ENCODE data around the gene TACC3. TPM values are rescaled to one million over a fixed set of nuclear protein-coding genes. Genes with fewer than 3 reads are reported as not detected.

Gene TACC3
- total RNA-seq, 6 donors from 2014 or later: 8.9 to 47.4 (median 21.9) TPM

- no peak for DNase-seq
- Histone ChIP-seq H3K9me3 (no peaks in the 10 kb centered on the region), H3K27ac (no peak overlapping the region), H3K4me3 (no peak overlapping the region), H3K27me3 (no peaks in the 10 kb centered on the region), H3K4me1 (peaks cover 30 to 48% (median 38%) of the 10 kb centered on the region in 4 donors), H3K36me3 (peaks cover 0 to 50% (median 30%) of the 10 kb centered on the region in 4 donors)
- ATAC-seq (ENCODE audit: low FRiP score in 2 of 2): no peak
- 96 to 98% methylated on average over 10 to 16 of the region's 16 CpGs for WGBS, 2 donors
- TF ChIP-seq POLR2AphosphoS5 (IDR thresholded peaks at IDR 0.05) (no peak), CTCF (IDR thresholded peaks at IDR 0.05) (no peak), POLR2A (IDR thresholded peaks at IDR 0.05) (no peak), EP300 (IDR thresholded peaks at IDR 0.05) (no peak)
Measured at GRCh38 chr4:1730532-1731135, 9.3 kb downstream of the TACC3 start.

- H3K27me3 ChIP-seq: no peaks in the 10 kb centered on the region
- peaks cover 28 to 42% (median 35%) of the 10 kb centered on the region in 4 donors for H3K4me1 ChIP-seq
- no peak overlapping the region for H3K4me3 ChIP-seq
- ATAC-seq (ENCODE audit: low FRiP score in 2 of 2) (no peak), DNase-seq (peak in 1 of 2 donors; percentile 41)
- no peak overlapping the region for H3K27ac ChIP-seq
- H3K36me3 ChIP-seq: peaks cover 0 to 54% (median 34%) of the 10 kb centered on the region in 4 donors
- no peak for TF ChIP-seq POLR2A (IDR thresholded peaks at IDR 0.05)
- no peak for TF ChIP-seq EP300 (IDR thresholded peaks at IDR 0.05)
- no peak for TF ChIP-seq POLR2AphosphoS5 (IDR thresholded peaks at IDR 0.05)
- TF ChIP-seq CTCF (IDR thresholded peaks at IDR 0.05): no peak
- WGBS, 2 donors: 90 to 98% methylated on average over 5 to 10 of the region's 10 CpGs
- H3K9me3 ChIP-seq: no peaks in the 10 kb centered on the region
Measured at GRCh38 chr4:1731180-1731579, 9.9 kb downstream of the TACC3 start.

- no peak for ATAC-seq (ENCODE audit: low FRiP score in 2 of 2)
- peaks cover 3 to 68% (median 48%) of the 10 kb centered on the region in 4 donors for H3K36me3 ChIP-seq
- 89 to 93% methylated on average over 10 of the region's 10 CpGs for WGBS, 2 donors
- H3K4me3 ChIP-seq: no peak overlapping the region
- peaks cover 1 to 4% (median 2%) of the 10 kb centered on the region in 4 donors for H3K9me3 ChIP-seq
- H3K27me3 ChIP-seq: no peaks in the 10 kb centered on the region
- no peak for DNase-seq
- no peak overlapping the region for H3K27ac ChIP-seq
- peaks cover 14 to 27% (median 20%) of the 10 kb centered on the region in 4 donors for H3K4me1 ChIP-seq
- TF ChIP-seq POLR2A (IDR thresholded peaks at IDR 0.05) (no peak), CTCF (IDR thresholded peaks at IDR 0.05) (no peak), POLR2AphosphoS5 (IDR thresholded peaks at IDR 0.05) (no peak), EP300 (IDR thresholded peaks at IDR 0.05) (no peak)
Measured at GRCh38 chr4:1732911-1733310, 11.6 kb downstream of the TACC3 start.

- 87 to 98% methylated on average over 9 to 18 of the region's 20 CpGs for WGBS, 2 donors
- peaks cover 7 to 12% (median 9%) of the 10 kb centered on the region in 4 donors for H3K9me3 ChIP-seq
- no peak for TF ChIP-seq EP300 (IDR thresholded peaks at IDR 0.05)
- no peak for TF ChIP-seq POLR2A (IDR thresholded peaks at IDR 0.05)
- no peak for TF ChIP-seq POLR2AphosphoS5 (IDR thresholded peaks at IDR 0.05)
- no peak for TF ChIP-seq CTCF (IDR thresholded peaks at IDR 0.05)
- H3K4me1 ChIP-seq: peaks cover 0 to 4% (median 2%) of the 10 kb centered on the region in 4 donors
- no peak overlapping the region for H3K4me3 ChIP-seq
- no peak overlapping the region for H3K27ac ChIP-seq
- DNase-seq (peak in 1 of 2 donors; percentile 44), ATAC-seq (ENCODE audit: low FRiP score in 2 of 2) (peak in 1 of 2 donors; percentile 8)
- peaks cover 3 to 76% (median 57%) of the 10 kb centered on the region in 4 donors for H3K36me3 ChIP-seq
- no peaks in the 10 kb centered on the region for H3K27me3 ChIP-seq
Measured at GRCh38 chr4:1735215-1735614, 13.9 kb downstream of the TACC3 start.

GRCh38 chr4:1736812-1737211 lies 15.5 kb downstream of the TACC3 start:
- Histone ChIP-seq H3K27ac (no peak overlapping the region), H3K36me3 (peaks cover 3 to 74% (median 61%) of the 10 kb centered on the region in 4 donors), H3K27me3 (no peaks in the 10 kb centered on the region), H3K4me3 (no peak overlapping the region), H3K9me3 (peaks cover 7 to 12% (median 9%) of the 10 kb centered on the region in 4 donors), H3K4me1 (no peaks in the 10 kb centered on the region)
- DNase-seq (peak in 1 of 2 donors; percentile 15), ATAC-seq (ENCODE audit: low FRiP score in 2 of 2) (no peak)
- WGBS, 2 donors: 97 to 98% methylated on average over 13 of the region's 13 CpGs
- no peak for TF ChIP-seq CTCF (IDR thresholded peaks at IDR 0.05)
- no peak for TF ChIP-seq POLR2A (IDR thresholded peaks at IDR 0.05)
- no peak for TF ChIP-seq POLR2AphosphoS5 (IDR thresholded peaks at IDR 0.05)

All from upper lobe of left lung (tissue), 6 donors.